ENCODE measurements around the gene NAMPT.

The NAMPT gene

DNA sequence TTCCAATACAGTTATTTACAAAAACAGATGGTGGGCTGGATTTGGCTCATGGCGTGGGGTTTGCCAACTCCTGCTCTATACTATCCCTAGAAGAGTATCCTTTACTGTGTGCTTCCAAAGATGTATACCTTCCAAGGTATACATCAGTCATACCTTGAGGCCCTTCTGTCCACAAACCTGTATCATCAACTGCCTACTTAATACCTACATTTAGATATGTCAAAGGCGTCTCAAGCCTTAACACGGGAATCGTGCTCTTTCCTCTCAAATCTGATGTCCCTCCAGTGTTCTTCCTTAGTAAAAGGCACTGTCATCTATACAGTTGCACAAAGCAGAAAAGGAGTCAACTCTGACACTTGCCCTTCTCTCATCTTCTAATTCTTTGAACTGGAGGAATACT lies 36.9 kb downstream of the NAMPT start:
- Mint-ChIP-seq H3K9me3 (peaks cover 14% of the 10 kb centered on the region), H3K36me3 (ENCODE audit: low read depth) (peaks cover 55% of the 10 kb centered on the region), H3K27ac (peak overlapping the region; percentile 78), H3K4me1 (ENCODE audit: low read depth) (peaks cover 4% of the 10 kb centered on the region), H3K27me3 (no peaks in the 10 kb centered on the region), H3K4me3 (no peak overlapping the region)
- no peak for DNase-seq

DNA sequence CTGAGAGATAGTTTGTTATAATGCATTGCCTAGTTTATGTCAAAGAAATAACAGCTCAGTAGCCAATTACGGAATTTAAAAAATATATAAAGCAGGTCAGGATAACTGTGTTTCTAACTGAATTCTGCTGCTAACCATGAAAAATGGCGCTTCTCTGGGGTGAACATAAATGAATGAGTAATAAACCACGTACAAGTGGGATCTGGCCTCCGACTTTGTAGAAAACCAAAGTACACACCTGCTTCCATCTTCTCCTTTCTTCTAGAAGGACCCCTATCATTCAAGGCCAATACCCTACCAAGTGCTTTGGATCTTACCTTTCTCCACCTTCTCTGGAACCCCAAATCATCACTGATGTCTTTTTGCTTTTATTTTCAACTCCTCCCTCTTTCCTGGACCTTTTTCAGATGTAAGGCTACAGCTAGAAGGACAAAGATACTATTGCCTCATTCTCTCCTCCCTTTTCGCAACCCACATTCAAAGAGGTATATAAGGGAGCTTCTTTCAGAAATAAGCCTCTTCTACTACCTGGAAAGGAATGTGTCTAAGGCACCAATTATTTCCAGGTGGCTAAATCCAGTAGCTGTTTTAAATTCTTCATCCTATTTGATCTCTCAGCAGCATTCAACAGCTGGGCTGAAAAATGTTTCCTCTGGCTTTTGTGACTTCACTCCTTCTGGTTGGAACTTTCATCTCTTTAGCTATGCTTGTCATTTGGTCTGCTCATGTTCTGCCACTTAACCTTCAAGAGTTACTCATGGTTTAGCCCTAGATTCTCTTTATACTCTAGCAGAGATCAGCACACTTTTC lies 37.7 kb downstream of the NAMPT start:
- H3K4me1 Mint-ChIP-seq (ENCODE audit: low read depth), result peaks cover 3% of the 10 kb centered on the region
- DNase-seq, result no peak
- peak overlapping the region; percentile 78 for H3K27ac Mint-ChIP-seq
- no peak overlapping the region for H3K4me3 Mint-ChIP-seq
- H3K36me3 Mint-ChIP-seq (ENCODE audit: low read depth), result peaks cover 48% of the 10 kb centered on the region
- H3K9me3 Mint-ChIP-seq, result peaks cover 13% of the 10 kb centered on the region
- H3K27me3 Mint-ChIP-seq, result no peaks in the 10 kb centered on the region

DNA sequence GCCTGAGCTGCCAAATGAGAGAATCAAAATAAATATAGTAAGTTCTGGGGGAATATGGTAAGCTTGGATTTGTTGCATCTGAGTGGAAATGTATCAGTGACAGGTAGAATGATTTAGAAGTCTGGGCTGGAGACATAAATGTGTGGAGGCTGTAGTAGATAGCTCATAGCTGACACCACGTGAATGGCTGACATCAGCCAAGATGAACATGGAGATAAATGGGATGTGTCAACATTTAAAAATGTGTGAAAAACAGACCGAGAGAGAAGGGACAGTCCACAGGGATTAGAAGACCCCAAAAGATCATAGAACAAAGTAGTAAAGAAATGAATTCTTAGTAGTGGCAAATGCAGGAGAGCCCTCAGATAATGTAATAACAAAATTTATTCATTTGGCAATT lies 40.9 kb downstream of the NAMPT start:
- Mint-ChIP-seq H3K27me3 (no peaks in the 10 kb centered on the region), H3K36me3 (ENCODE audit: low read depth) (peaks cover 24% of the 10 kb centered on the region), H3K4me1 (ENCODE audit: low read depth) (peaks cover 3% of the 10 kb centered on the region), H3K4me3 (no peak overlapping the region), H3K27ac (peak overlapping the region; percentile 18), H3K9me3 (peaks cover 13% of the 10 kb centered on the region)
- DNase-seq, result no peak

GRCh38 chr7:106239406-106239805 lies 45.4 kb downstream of the NAMPT start:
- no peak for DNase-seq
- Mint-ChIP-seq H3K27me3 (peaks cover 1% of the 10 kb centered on the region), H3K36me3 (ENCODE audit: low read depth) (no peaks in the 10 kb centered on the region), H3K27ac (no peak overlapping the region), H3K9me3 (peaks cover 6% of the 10 kb centered on the region), H3K4me1 (ENCODE audit: low read depth) (no peaks in the 10 kb centered on the region), H3K4me3 (no peak overlapping the region)

DNA sequence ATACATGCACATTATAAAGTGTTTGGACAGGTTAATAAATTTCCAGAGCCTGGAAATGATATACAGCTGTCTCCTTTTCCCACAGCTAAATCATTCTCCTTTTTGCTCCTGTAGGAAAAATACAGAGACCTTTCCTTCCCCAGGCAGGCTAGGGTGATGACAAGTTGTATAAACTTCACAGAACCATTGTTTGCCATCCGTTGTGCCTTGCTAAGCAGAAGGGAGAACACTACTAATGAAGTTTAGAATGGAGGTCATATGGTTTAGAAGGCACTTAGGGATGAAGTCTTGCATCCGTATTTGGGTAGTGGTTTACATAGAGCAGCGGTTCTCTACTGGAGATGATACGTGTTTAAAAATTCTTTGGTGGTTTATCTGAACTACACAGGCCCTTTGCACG lies 46.0 kb downstream of the NAMPT start:
- peaks cover under 1% of the 10 kb centered on the region for H3K9me3 Mint-ChIP-seq
- no peak overlapping the region for H3K27ac Mint-ChIP-seq
- no peaks in the 10 kb centered on the region for H3K36me3 Mint-ChIP-seq (ENCODE audit: low read depth)
- no peaks in the 10 kb centered on the region for H3K4me1 Mint-ChIP-seq (ENCODE audit: low read depth)
- H3K4me3 Mint-ChIP-seq, result no peak overlapping the region
- peaks cover 6% of the 10 kb centered on the region for H3K27me3 Mint-ChIP-seq
- DNase-seq, result no peak

DNA sequence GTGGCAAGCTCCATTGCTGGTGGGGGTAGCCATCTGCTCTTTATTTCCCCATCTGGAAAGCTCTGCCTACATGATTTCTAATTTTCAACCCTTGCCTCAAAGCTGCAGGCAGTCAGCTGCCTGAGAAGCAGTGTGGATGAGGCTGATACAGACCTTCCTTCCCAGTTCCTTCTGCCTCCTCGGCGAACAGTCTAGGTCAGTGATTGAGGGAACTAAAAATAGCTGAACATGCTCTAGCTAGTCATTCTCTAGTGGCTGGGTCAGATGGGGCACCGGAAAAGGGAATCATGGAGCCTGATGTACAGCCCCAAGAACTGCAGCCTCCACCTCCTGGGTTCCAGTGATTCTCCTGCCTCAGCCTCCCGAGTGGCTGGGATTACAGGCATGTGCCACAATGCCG lies 48.7 kb downstream of the NAMPT start:
- no peaks in the 10 kb centered on the region for H3K9me3 Mint-ChIP-seq
- no peaks in the 10 kb centered on the region for H3K4me1 Mint-ChIP-seq (ENCODE audit: low read depth)
- no peak for DNase-seq
- no peaks in the 10 kb centered on the region for H3K36me3 Mint-ChIP-seq (ENCODE audit: low read depth)
- H3K4me3 Mint-ChIP-seq, result no peak overlapping the region
- H3K27me3 Mint-ChIP-seq, result peaks cover 21% of the 10 kb centered on the region
- no peak overlapping the region for H3K27ac Mint-ChIP-seq

DNA sequence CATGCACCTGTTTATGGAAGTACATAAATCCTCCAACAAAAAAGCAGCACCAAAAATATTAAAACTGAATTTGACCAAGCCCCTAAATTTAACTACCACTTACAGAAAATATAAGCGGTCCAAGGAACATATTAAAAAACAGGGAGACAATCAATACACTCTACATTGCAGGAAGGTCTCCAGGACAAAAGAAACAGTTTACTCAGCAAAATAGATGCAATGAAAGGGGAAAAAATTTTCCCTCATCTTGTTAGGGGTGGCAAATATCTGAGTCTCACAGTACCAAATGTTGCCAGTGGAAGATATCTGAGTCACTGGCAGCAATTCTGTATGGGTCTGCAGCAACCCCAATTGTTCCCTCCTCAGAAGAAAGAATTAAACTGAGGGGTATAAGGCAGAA lies 50.4 kb downstream of the NAMPT start:
- Mint-ChIP-seq H3K9me3 (no peaks in the 10 kb centered on the region), H3K36me3 (ENCODE audit: low read depth) (no peaks in the 10 kb centered on the region), H3K27ac (no peak overlapping the region), H3K27me3 (peaks cover 21% of the 10 kb centered on the region), H3K4me3 (no peak overlapping the region), H3K4me1 (ENCODE audit: low read depth) (no peaks in the 10 kb centered on the region)
- DNase-seq, result no peak

GRCh38 chr7:106231856-106232490 lies 52.8 kb downstream of the NAMPT start:
- Mint-ChIP-seq H3K9me3 (no peaks in the 10 kb centered on the region), H3K4me3 (no peak overlapping the region), H3K36me3 (ENCODE audit: low read depth) (no peaks in the 10 kb centered on the region), H3K27ac (no peak overlapping the region), H3K4me1 (ENCODE audit: low read depth) (no peaks in the 10 kb centered on the region), H3K27me3 (peaks cover 35% of the 10 kb centered on the region)
- DNase-seq, result no peak

- no peaks in the 10 kb centered on the region for H3K4me1 Mint-ChIP-seq (ENCODE audit: low read depth)
Observed at GRCh38 chr7:106225856-106226255, 58.9 kb downstream of the NAMPT start.

DNA sequence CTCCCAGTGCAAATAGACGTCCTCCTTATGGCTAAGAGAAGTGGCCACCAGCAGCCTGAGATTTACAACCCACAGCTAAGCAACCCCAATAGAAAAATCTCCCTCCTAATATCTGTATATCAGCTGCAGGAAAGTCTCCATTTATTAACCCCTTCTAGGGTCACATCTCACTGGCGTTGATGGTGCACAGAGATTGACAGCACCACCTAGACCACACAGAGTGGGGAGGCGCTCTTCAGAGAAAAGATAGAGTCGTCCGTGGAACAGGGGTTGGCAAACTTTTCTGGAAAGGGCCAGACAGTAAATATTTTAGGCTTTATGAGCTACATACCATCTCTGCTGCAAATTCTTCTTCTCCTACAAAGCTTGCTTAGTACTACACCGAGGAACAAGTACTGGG lies 60.0 kb downstream of the NAMPT start:
- Mint-ChIP-seq H3K4me1 (ENCODE audit: low read depth) (no peaks in the 10 kb centered on the region), H3K9me3 (no peaks in the 10 kb centered on the region), H3K4me3 (no peak overlapping the region), H3K36me3 (ENCODE audit: low read depth) (no peaks in the 10 kb centered on the region), H3K27me3 (peaks cover 20% of the 10 kb centered on the region), H3K27ac (no peak overlapping the region)
- no peak for DNase-seq

More at GRCh38 chr7:106225856-106226255, 58.9 kb downstream of the NAMPT start:
- H3K36me3 Mint-ChIP-seq (ENCODE audit: low read depth), result no peaks in the 10 kb centered on the region
- H3K4me3 Mint-ChIP-seq, result no peak overlapping the region
- no peaks in the 10 kb centered on the region for H3K9me3 Mint-ChIP-seq
- H3K27ac Mint-ChIP-seq, result no peak overlapping the region
- no peak for DNase-seq
- peaks cover 20% of the 10 kb centered on the region for H3K27me3 Mint-ChIP-seq

GRCh38 chr7:106223156-106223555 lies 61.6 kb downstream of the NAMPT start:
- H3K4me3 Mint-ChIP-seq, result no peak overlapping the region
- H3K9me3 Mint-ChIP-seq, result no peaks in the 10 kb centered on the region
- H3K36me3 Mint-ChIP-seq (ENCODE audit: low read depth), result no peaks in the 10 kb centered on the region
- H3K4me1 Mint-ChIP-seq (ENCODE audit: low read depth), result no peaks in the 10 kb centered on the region
- no peak overlapping the region for H3K27ac Mint-ChIP-seq
- peaks cover 14% of the 10 kb centered on the region for H3K27me3 Mint-ChIP-seq
- no peak for DNase-seq

DNA sequence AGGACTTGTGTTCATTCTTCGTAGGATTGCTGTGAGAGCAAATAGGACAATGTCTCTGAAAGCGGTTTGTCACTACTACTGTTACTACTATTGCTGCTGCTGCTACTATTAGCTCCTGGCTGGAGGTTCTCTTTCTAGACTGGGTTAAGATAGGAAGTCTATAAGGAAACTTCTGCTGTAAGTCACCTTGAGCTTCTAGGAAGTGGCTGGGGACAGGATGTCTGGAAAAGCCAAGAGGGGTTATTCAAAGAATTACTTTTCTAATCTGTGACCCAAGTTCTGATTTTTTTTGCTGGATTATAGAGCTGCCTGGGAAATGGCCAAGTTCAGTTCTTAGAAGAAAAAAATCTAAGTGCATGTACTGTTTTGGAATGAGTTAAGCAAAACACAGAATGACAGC lies 62.2 kb downstream of the NAMPT start:
- H3K27ac Mint-ChIP-seq, result no peak overlapping the region
- no peaks in the 10 kb centered on the region for H3K36me3 Mint-ChIP-seq (ENCODE audit: low read depth)

GRCh38 chr7:106220307-106220706 lies 64.5 kb downstream of the NAMPT start:
- no peaks in the 10 kb centered on the region for H3K36me3 Mint-ChIP-seq (ENCODE audit: low read depth)
- H3K9me3 Mint-ChIP-seq, result no peaks in the 10 kb centered on the region
- no peak for DNase-seq
- peaks cover 9% of the 10 kb centered on the region for H3K27me3 Mint-ChIP-seq
- H3K4me3 Mint-ChIP-seq, result no peak overlapping the region
- H3K4me1 Mint-ChIP-seq (ENCODE audit: low read depth), result no peaks in the 10 kb centered on the region
- no peak overlapping the region for H3K27ac Mint-ChIP-seq

More for the DNA sequence above, 62.2 kb downstream of the NAMPT start:
- H3K4me1 Mint-ChIP-seq (ENCODE audit: low read depth), result no peaks in the 10 kb centered on the region
- H3K4me3 Mint-ChIP-seq, result no peak overlapping the region
- peaks cover 8% of the 10 kb centered on the region for H3K27me3 Mint-ChIP-seq
- H3K9me3 Mint-ChIP-seq, result no peaks in the 10 kb centered on the region
- DNase-seq, result no peak

DNA sequence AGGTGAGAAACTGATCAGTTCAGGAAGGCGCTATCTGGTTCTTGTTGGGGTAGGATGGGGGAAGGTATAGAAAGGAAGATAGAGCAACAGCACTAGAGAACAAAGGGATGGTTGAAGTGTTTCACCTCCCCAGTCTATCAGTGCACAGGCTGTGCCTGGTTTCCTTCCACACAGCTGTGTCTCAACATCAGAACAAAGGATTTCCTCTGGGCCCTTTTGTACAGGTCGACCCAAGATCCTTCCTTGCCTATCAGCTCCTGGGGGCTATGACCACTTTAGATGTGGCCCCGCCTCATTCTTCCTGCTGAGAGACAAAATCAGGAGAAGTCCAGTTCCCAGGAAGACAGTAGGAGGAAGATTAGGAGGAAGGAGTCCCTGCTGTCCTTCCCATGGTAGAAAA lies 65.6 kb downstream of the NAMPT start:
- Mint-ChIP-seq H3K4me3 (no peak overlapping the region), H3K4me1 (ENCODE audit: low read depth) (no peaks in the 10 kb centered on the region), H3K36me3 (ENCODE audit: low read depth) (no peaks in the 10 kb centered on the region), H3K9me3 (no peaks in the 10 kb centered on the region), H3K27me3 (peaks cover 2% of the 10 kb centered on the region), H3K27ac (no peak overlapping the region)
- DNase-seq, result no peak

- Mint-ChIP-seq H3K27ac (no peak overlapping the region), H3K36me3 (ENCODE audit: low read depth) (no peaks in the 10 kb centered on the region), H3K4me3 (no peak overlapping the region), H3K27me3 (peaks cover 4% of the 10 kb centered on the region), H3K9me3 (no peaks in the 10 kb centered on the region), H3K4me1 (ENCODE audit: low read depth) (no peaks in the 10 kb centered on the region)
- DNase-seq, result no peak
Observed at GRCh38 chr7:106218546-106218945, 66.2 kb downstream of the NAMPT start.

Measured in activated T-cell treated with anti-CD3 and anti-CD28 coated beads, Interleukin-2, amount 50 U/mL, for 24 hours (primary cell).